A549 (cell line): ENCODE results near the gene PLXND1. TPM values are rescaled to one million over a fixed set of nuclear protein-coding genes. Genes with fewer than 3 reads are reported as not detected.

Experiments
- ATAC-seq, 2 experiments: fragments of 200-7000 bp in 1 of 2; fragments of >200 bp in 1 of 2; cut with Nextera tagmentation in 1 of 2; cut with Tn5 transposase in 1 of 2; 3 replicates each; pipeline versions ENCODE4 v1.8.0 to v1.9.1; 2018 to 2020; ENCODE audit warnings: mild to moderate bottlenecking in 1 of 2, moderate library complexity in 1 of 2
- CTCF ChIA-PET: fragments of 300-600 bp; sonication (Branson Sonifier 250); formaldehyde crosslinking; extraction: SDS; loops from one replicate; lab custom pipeline; 2021; ENCODE audit warnings: antibody characterized with exemption, inconsistent platforms; lab: Yijun Ruan, JAX
- POLR2A ChIA-PET: fragments of 350-600 bp; formaldehyde crosslinking; extraction: SDS; loops from one replicate; lab custom pipeline; 2021; ENCODE audit warnings: antibody characterized with exemption, inconsistent platforms; lab: Yijun Ruan, JAX
- DNase-seq, 2 experiments: peaks; one replicate each; pipeline versions ENCODE4 v3.0.0 to v3.0.0-alpha.2; 2011 to 2016; ENCODE audit warnings: low read depth in 1 of 2, low spot score in 1 of 2
- FAIRE-seq: peaks from 2 replicates; lab custom pipeline; 2011; peaks lifted over from hg19 to GRCh38; lab: Jason Lieb, UNC
- H3K27ac ChIP-seq, 2 experiments: fragments of >200 bp; sonication (Bioruptor Twin); formaldehyde crosslinking; 3 replicates each; pipeline ENCODE4 v1.5.1; 2016 to 2017
- H3K4me1 ChIP-seq: fragments of >200 bp; sonication (Bioruptor Twin); formaldehyde crosslinking; 3 replicates; pipeline ENCODE4 v1.6.1; 2016
- H3K4me2 ChIP-seq: fragments of >200 bp; sonication (Bioruptor Twin); formaldehyde crosslinking; 3 replicates; pipeline ENCODE4 v1.6.1; 2016
- H3K4me3 ChIP-seq: fragments of >200 bp; sonication (Bioruptor Twin); formaldehyde crosslinking; 3 replicates; pipeline ENCODE4 v1.5.1; 2016
- H3K9me3 ChIP-seq: fragments of >200 bp; sonication (Bioruptor Twin); formaldehyde crosslinking; 3 replicates; pipeline ENCODE4 v1.6.1; 2016
- BHLHE40 ChIP-seq: IDR thresholded peaks from 2 replicates; pipeline ENCODE4 v1.6.1; 2012; ENCODE audit warnings: low read depth, low read length, inconsistent platforms
- CBX2 ChIP-seq: fragments of 200-600 bp; sonication (generic); IDR thresholded peaks from 2 replicates; pipeline ENCODE4 v1.6.1; 2016; ENCODE audit warnings: low read depth, mild to moderate bottlenecking, borderline replicate concordance
- CHD2 ChIP-seq: fragments of 150-350 bp; IDR thresholded peaks from 2 replicates; pipeline ENCODE4 v1.6.1; 2014; ENCODE audit warnings: low read length; ENCODE audit not compliant: partially characterized antibody
- CHD4 ChIP-seq: fragments of 200-600 bp; sonication (generic); IDR thresholded peaks from 2 replicates; pipeline ENCODE4 v1.6.1; 2016; ENCODE audit warnings: antibody characterized with exemption, mild to moderate bottlenecking, borderline replicate concordance
- EHF ChIP-seq: fragments of 250-450 bp; sonication (Bioruptor Pico); IDR thresholded peaks from 2 replicates; pipeline ENCODE4 v1.5.0; 2020; ENCODE audit warnings: mild to moderate bottlenecking
- EHMT2 ChIP-seq: fragments of 200-600 bp; sonication (generic); IDR thresholded peaks from 2 replicates; pipeline ENCODE4 v1.6.1; 2016; ENCODE audit warnings: antibody characterized with exemption, low read depth, mild to moderate bottlenecking, moderate library complexity
- ESRRA ChIP-seq: fragments of 150-350 bp; IDR thresholded peaks from 2 replicates; pipeline ENCODE4 v1.6.1; 2014; ENCODE audit warnings: mild to moderate bottlenecking, low read length, borderline replicate concordance
- FOSL2 ChIP-seq, 2 experiments: fragments of 450-650 bp in 1 of 2; fragments of >200 bp in 1 of 2; sonication (Bioruptor Twin) in 1 of 2; formaldehyde crosslinking; IDR thresholded peaks; 2 replicates each; pipeline versions ENCODE4 v1.5.0 to v1.6.1; 2016 to 2020; ENCODE audit warnings: mild to moderate bottlenecking in 1 of 2, moderate library complexity in 1 of 2
- HDAC2 ChIP-seq: fragments of 200-600 bp; sonication (generic); IDR thresholded peaks from 2 replicates; pipeline ENCODE4 v1.6.1; 2016
- HES2 ChIP-seq: fragments of >200 bp; sonication (Bioruptor Twin); formaldehyde crosslinking; IDR thresholded peaks from 2 replicates; pipeline ENCODE4 v1.6.1; 2016
- HMGXB4 ChIP-seq: fragments of 250-450 bp; sonication (Bioruptor Pico); IDR thresholded peaks from 2 replicates; pipeline ENCODE4 v1.5.0; 2021; ENCODE audit warnings: mild to moderate bottlenecking, moderate library complexity, borderline replicate concordance
- HOXB13 ChIP-seq: fragments of 250-450 bp; sonication (Bioruptor Pico); IDR thresholded peaks from 2 replicates; pipeline ENCODE4 v1.5.0; 2020; ENCODE audit warnings: low read depth, mild to moderate bottlenecking, moderate library complexity
- JUN ChIP-seq, 2 experiments: fragments of >200 bp; sonication (Bioruptor Twin); formaldehyde crosslinking; IDR thresholded peaks; 2 replicates in 1 of 2; 3 replicates in 1 of 2; pipeline ENCODE4 v1.6.1; 2016 to 2017
- KDM1A ChIP-seq: fragments of 200-600 bp; sonication (generic); IDR thresholded peaks from 2 replicates; pipeline ENCODE4 v1.6.1; 2016; ENCODE audit warnings: low read depth, mild to moderate bottlenecking
- KDM5A ChIP-seq: fragments of 200-600 bp; sonication (generic); IDR thresholded peaks from 2 replicates; pipeline ENCODE4 v1.6.1; 2016; ENCODE audit warnings: antibody characterized with exemption, mild to moderate bottlenecking
- MAZ ChIP-seq: fragments of 150-350 bp; IDR thresholded peaks from 2 replicates; pipeline ENCODE4 v1.6.1; 2014; ENCODE audit warnings: antibody characterized with exemption, low read depth, low read length, borderline replicate concordance
- POLR2AphosphoS2 ChIP-seq: conservative IDR thresholded peaks from 2 replicates; pipeline ENCODE4 v1.6.1; 2012; ENCODE audit warnings: low read length, improper control_type of control experiment, inconsistent platforms
- RARB ChIP-seq: fragments of 250-450 bp; sonication (Bioruptor Pico); IDR thresholded peaks from 2 replicates; pipeline ENCODE4 v1.8.0; 2021; ENCODE audit warnings: mild to moderate bottlenecking, moderate library complexity
- SMC3 ChIP-seq: fragments of >200 bp; sonication (Bioruptor Twin); formaldehyde crosslinking; IDR thresholded peaks from 3 replicates; pipeline ENCODE4 v1.6.1; 2018; ENCODE audit warnings: inconsistent platforms
- TFCP2L1 ChIP-seq: fragments of 250-450 bp; sonication (Bioruptor Pico); IDR thresholded peaks from 2 replicates; pipeline ENCODE4 v1.5.0; 2021; ENCODE audit warnings: mild to moderate bottlenecking
- TP53 ChIP-seq: fragments of 250-450 bp; sonication (Bioruptor Pico); IDR thresholded peaks from 2 replicates; pipeline ENCODE4 v1.5.0; 2021; ENCODE audit warnings: mild to moderate bottlenecking, moderate library complexity
- USF2 ChIP-seq: fragments of 450-650 bp; IDR thresholded peaks from 2 replicates; pipeline ENCODE4 v1.6.1; 2014; ENCODE audit warnings: antibody characterized with exemption
- ZNF302 ChIP-seq: fragments of 250-450 bp; sonication (Bioruptor Pico); IDR thresholded peaks from 2 replicates; pipeline ENCODE4 v1.9.0; 2021; ENCODE audit warnings: inconsistent platforms, mild to moderate bottlenecking, moderate library complexity
- ZSCAN20 ChIP-seq: fragments of 250-450 bp; sonication (Bioruptor Pico); IDR thresholded peaks from 2 replicates; pipeline ENCODE4 v1.8.0; 2022; ENCODE audit warnings: mild to moderate bottlenecking, moderate library complexity
- WGBS: methylation state at CpG from one replicate; pipeline ENCODE4 v1.1.6; 2017; ENCODE audit errors: missing lambda C conversion rate; 5-methylcytosine and 5-hydroxymethylcytosine counted together
- polyA plus RNA-seq, 4 experiments: library from polyadenylated mRNA; depleted of rRNA in 3 of 4; stranded (reverse); fragments of >200 nt; fragmentation: RNase III in 1 of 4; extraction: RNeasy Plus Mini Kit Qiagen cat#74134 plus additional on column Dnase treatment in 1 of 4; gene quantifications; 2 replicates in 3 of 4; 3 replicates in 1 of 4; pipeline ENCODE4 v1.2.3, GENCODE V29; 2011 to 2017
- TF ChIP-seq, protein P1 (sequence below): IDR thresholded peaks from 2 replicates; pipeline ENCODE4 v1.6.1; 2012; ENCODE audit warnings: low read depth, borderline replicate concordance

Gene PLXND1
- polyA plus RNA-seq, 2 of the 4 experiments (the other 2 are of a cell fraction): 26.8 to 72.6 TPM

DNA sequence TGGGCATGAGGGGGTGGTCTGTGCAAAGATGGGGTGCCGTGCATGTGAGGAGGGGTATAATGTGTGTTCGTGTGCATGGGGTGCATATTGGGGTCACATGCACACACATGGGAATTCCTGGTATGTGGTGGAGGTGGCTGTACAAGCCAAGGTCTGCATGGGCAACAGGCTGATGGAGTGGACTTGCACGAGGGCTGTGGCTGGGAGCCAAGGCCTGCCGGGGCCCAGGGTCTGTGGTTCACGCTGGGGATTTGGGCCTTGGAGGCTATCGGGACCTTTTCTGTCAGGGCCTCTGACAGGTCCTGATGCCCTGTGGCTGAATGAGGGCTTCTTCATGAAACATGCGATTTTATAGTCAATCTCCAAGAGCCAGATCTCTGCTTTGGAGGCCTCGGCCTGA is 9.8 kb upstream of the PLXND1 start:
- 49% methylated on average over 7 of the region's 8 CpGs for WGBS
- H3K9me3 ChIP-seq: no peaks in the 10 kb centered on the region
- peak overlapping the region; percentile 67 to 86 for H3K27ac ChIP-seq
- no peak overlapping the region for H3K4me3 ChIP-seq
- DNase-seq (no peak), FAIRE-seq (no peak), ATAC-seq (no peak)
- TF ChIP-seq CHD2 (no peak), BHLHE40 (no peak)
- H3K4me2 ChIP-seq: peak overlapping the region; percentile 55
- CTCF ChIA-PET: no interaction called here
- POLR2A ChIA-PET: no interaction called here
- H3K4me1 ChIP-seq: peaks cover 53% of the 10 kb centered on the region

DNA sequence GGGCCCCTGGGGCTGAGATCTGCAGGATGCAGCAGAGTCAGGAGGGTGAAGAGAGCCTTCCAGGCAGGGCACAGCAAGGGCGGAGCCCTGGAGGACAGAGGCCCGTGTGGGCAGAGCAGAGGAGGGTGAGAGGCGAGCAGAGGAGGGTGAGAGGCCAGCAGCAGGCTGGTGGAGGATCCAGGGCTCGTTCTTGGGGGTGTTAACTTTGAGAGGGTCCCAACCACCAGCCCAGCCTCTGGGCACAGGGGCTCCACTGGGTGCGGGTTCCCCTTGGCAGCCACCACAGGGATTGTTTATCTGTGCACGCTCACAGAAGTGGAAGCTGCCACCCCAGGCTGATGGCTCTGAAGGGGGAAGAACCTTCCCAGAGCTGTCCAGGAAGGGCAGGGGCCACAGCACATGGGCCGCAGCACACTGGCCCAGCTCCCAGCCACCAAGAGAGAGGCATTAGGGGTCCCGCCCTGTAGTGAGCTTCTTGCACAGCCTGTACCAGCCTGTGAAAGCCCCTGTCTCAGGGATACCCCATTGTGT is 9.3 kb upstream of the PLXND1 start:
- peak in 1 of 2 experiments; percentile 32; a peak in 3 of 6 replicates for ATAC-seq
- Histone ChIP-seq H3K4me3 (no peak overlapping the region), H3K27ac (peak overlapping the region; percentile 67 to 86), H3K4me2 (peak overlapping the region; percentile 55), H3K4me1 (peaks cover 55% of the 10 kb centered on the region), H3K9me3 (no peaks in the 10 kb centered on the region)
- TF ChIP-seq, protein P1, sequence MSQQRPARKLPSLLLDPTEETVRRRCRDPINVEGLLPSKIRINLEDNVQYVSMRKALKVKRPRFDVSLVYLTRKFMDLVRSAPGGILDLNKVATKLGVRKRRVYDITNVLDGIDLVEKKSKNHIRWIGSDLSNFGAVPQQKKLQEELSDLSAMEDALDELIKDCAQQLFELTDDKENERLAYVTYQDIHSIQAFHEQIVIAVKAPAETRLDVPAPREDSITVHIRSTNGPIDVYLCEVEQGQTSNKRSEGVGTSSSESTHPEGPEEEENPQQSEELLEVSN: no peak
- TF ChIP-seq EHMT2 (no peak), HMGXB4 (no peak), MAZ (no peak)
- WGBS: 53% methylated on average over 6 of the region's 8 CpGs
- POLR2A ChIA-PET: no interaction called here
- CTCF ChIA-PET: no interaction called here
- DNase-seq: no peak
- FAIRE-seq: no peak

DNA sequence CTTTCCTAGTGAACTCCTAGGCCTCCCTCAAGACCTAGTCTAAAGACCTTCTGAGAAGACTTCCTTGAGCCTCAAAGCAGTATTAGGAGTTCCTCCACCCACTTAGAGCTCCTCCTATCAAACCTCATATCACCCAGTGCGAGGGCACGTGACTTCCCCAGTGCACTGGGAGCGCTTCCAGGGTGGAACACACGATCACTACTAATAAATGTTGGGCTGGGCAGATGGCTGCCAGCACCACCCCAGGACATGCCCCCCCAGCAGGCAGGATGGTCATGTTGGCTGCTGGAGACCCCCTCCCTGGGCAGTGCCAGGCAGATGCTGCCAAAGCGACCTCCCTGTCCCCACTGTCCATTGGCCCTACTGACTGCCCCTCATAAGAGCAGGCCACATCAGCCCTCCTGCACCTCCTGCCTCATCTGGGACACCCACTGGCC is 8.5 kb upstream of the PLXND1 start:
- Histone ChIP-seq H3K9me3 (no peaks in the 10 kb centered on the region), H3K4me3 (no peak overlapping the region), H3K27ac (peak overlapping the region; percentile 67 to 86), H3K4me1 (peaks cover 60% of the 10 kb centered on the region)
- POLR2A ChIA-PET: no interaction called here
- CTCF ChIA-PET: no interaction called here
- peak in 1 of 2 experiments; percentile 45 for DNase-seq
- ATAC-seq: peak in 1 of 2 experiments; percentile 18; a peak in 3 of 6 replicates
- FAIRE-seq: no peak
- 20% methylated on average over 1 of the region's 5 CpGs for WGBS
- TF ChIP-seq EHF (CRISPR knock-in tag) (no peak), USF2 (0 out of 2 replicates have a peak, but pooled peaks have one; percentile 37)
- TF ChIP-seq, all 56 proteins: peak for 1
- peak overlapping the region; percentile 55; the same call in 1 of the 3 replicates for H3K4me2 ChIP-seq

DNA sequence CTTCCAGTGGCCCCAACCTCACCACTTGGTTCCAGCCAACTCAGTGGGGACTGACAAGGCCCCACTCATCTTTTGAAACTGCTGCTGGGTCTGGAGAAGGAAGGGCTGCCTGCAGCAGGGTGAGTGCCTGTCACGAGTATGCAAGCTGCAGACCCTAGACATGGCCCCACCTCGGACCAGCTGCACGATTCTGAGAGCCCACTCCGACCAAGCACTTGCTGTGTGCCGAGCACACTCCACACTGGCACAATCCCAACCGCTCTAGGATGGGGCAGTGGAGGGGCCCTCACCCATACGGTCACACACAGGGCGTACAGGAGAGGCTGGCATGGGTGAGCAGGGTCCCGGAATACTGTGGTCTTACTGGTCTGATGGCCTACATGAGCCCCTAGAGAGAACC is 8.0 kb upstream of the PLXND1 start:
- peak overlapping the region; percentile 67 to 86 for H3K27ac ChIP-seq
- H3K9me3 ChIP-seq: no peaks in the 10 kb centered on the region
- H3K4me2 ChIP-seq: no peak overlapping the region
- WGBS: 100% methylated on average over 5 of the region's 9 CpGs
- peaks cover 65% of the 10 kb centered on the region for H3K4me1 ChIP-seq
- CTCF ChIA-PET: no interaction called here
- no peak overlapping the region for H3K4me3 ChIP-seq
- ATAC-seq (no peak), FAIRE-seq (no peak), DNase-seq (no peak)
- POLR2A ChIA-PET: no interaction called here
- TF ChIP-seq HOXB13 (no peak), RARB (no peak), JUN (IDR thresholded peaks at IDR 0.05) (no peak), ZSCAN20 (CRISPR knock-in tag) (no peak)

GRCh38 chr3:129613367-129613740 is 6.9 kb upstream of the PLXND1 start:
- ATAC-seq: no peak
- no peak for FAIRE-seq
- ChIA-PET CTCF (interaction anchor here (0.6 to 1.4 kb wide), 3 partner anchors 10 to 230 kb away, joined by 3 to 4 read pairs (median 3); no protein-coding TSS in a partner anchor), POLR2A (no interaction called here)
- no peak for TF ChIP-seq ZNF302
- no peak for TF ChIP-seq EHF (CRISPR knock-in tag)
- no peak for TF ChIP-seq KDM1A
- no peak for TF ChIP-seq CBX2
- TF ChIP-seq FOSL2 (IDR thresholded peaks at IDR 0.05): no peak
- TF ChIP-seq FOSL2 (CRISPR knock-in tag; IDR thresholded peaks at IDR 0.05): no peak
- no peak for TF ChIP-seq KDM5A
- no peak for TF ChIP-seq ZSCAN20 (CRISPR knock-in tag)
- no peak for TF ChIP-seq POLR2AphosphoS2
- TF ChIP-seq HES2: no peak
- TF ChIP-seq HDAC2: no peak
- TF ChIP-seq ESRRA: no peak
- TF ChIP-seq TFCP2L1 (CRISPR knock-in tag): no peak
- TF ChIP-seq CHD4: no peak
- TF ChIP-seq SMC3: no peak
- no peak for TF ChIP-seq TP53
- WGBS: 67% methylated on average over 3 of the region's 3 CpGs
- Histone ChIP-seq H3K4me2 (peak overlapping the region; percentile 62; the same call in 1 of the 3 replicates), H3K4me3 (no peak overlapping the region), H3K27ac (peak overlapping the region; percentile 86 to 90), H3K9me3 (no peaks in the 10 kb centered on the region), H3K4me1 (peaks cover 71% of the 10 kb centered on the region)
- no peak for DNase-seq
